ENCODE measurements around the gene ACER2. TPM values are rescaled to one million over a fixed set of nuclear protein-coding genes. Genes with fewer than 3 reads are reported as not detected.

ACER2 gene
- total RNA-seq, 1 donor from 2014 or later: 0.70 TPM

- no peak for TF ChIP-seq CTCF (IDR thresholded peaks at IDR 0.05)
- H3K27me3 Mint-ChIP-seq (ENCODE audit: unreplicated experiment): peaks cover 4% of the 10 kb centered on the region
- H3K36me3 Mint-ChIP-seq (ENCODE audit: unreplicated experiment): no peaks in the 10 kb centered on the region
- no peak overlapping the region for H3K4me3 Mint-ChIP-seq (ENCODE audit: unreplicated experiment)
- peaks cover 13% of the 10 kb centered on the region for H3K4me1 Mint-ChIP-seq (ENCODE audit: unreplicated experiment)
- H3K9me3 Mint-ChIP-seq (ENCODE audit: unreplicated experiment): peaks cover 13% of the 10 kb centered on the region
- no peak for DNase-seq (ENCODE audit: extremely low spot score, unreplicated experiment)
- no peak overlapping the region for H3K27ac Mint-ChIP-seq (ENCODE audit: unreplicated experiment)
Measured at GRCh38 chr9:19405771-19406170, 3.0 kb upstream of the ACER2 start.

- Mint-ChIP-seq H3K4me3 (ENCODE audit: unreplicated experiment) (peak overlapping the region; percentile 90), H3K27me3 (ENCODE audit: unreplicated experiment) (peaks cover 4% of the 10 kb centered on the region), H3K27ac (ENCODE audit: unreplicated experiment) (peak overlapping the region; percentile 50), H3K9me3 (ENCODE audit: unreplicated experiment) (peaks cover 9% of the 10 kb centered on the region), H3K36me3 (ENCODE audit: unreplicated experiment) (no peaks in the 10 kb centered on the region), H3K4me1 (ENCODE audit: unreplicated experiment) (peaks cover 13% of the 10 kb centered on the region)
- no peak for DNase-seq (ENCODE audit: extremely low spot score, unreplicated experiment)
- TF ChIP-seq CTCF (IDR thresholded peaks at IDR 0.05): no peak
Measured at GRCh38 chr9:19408316-19408692, 505 bp upstream of the ACER2 start.

GRCh38 chr9:19409401-19410194, 789 bp downstream of the ACER2 start:
- no peaks in the 10 kb centered on the region for H3K36me3 Mint-ChIP-seq (ENCODE audit: unreplicated experiment)
- peak overlapping the region; percentile 52 for H3K27ac Mint-ChIP-seq (ENCODE audit: unreplicated experiment)
- peak overlapping the region; percentile 90 for H3K4me3 Mint-ChIP-seq (ENCODE audit: unreplicated experiment)
- no peak for DNase-seq (ENCODE audit: extremely low spot score, unreplicated experiment)
- H3K9me3 Mint-ChIP-seq (ENCODE audit: unreplicated experiment): no peaks in the 10 kb centered on the region
- H3K27me3 Mint-ChIP-seq (ENCODE audit: unreplicated experiment): peaks cover 4% of the 10 kb centered on the region
- peaks cover 13% of the 10 kb centered on the region for H3K4me1 Mint-ChIP-seq (ENCODE audit: unreplicated experiment)
- no peak for TF ChIP-seq CTCF (IDR thresholded peaks at IDR 0.05)

- Mint-ChIP-seq H3K9me3 (ENCODE audit: unreplicated experiment) (no peaks in the 10 kb centered on the region), H3K27me3 (ENCODE audit: unreplicated experiment) (peaks cover 4% of the 10 kb centered on the region), H3K4me1 (ENCODE audit: unreplicated experiment) (peaks cover 13% of the 10 kb centered on the region), H3K27ac (ENCODE audit: unreplicated experiment) (no peak overlapping the region), H3K36me3 (ENCODE audit: unreplicated experiment) (no peaks in the 10 kb centered on the region), H3K4me3 (ENCODE audit: unreplicated experiment) (peak overlapping the region; percentile 90)
- no peak for DNase-seq (ENCODE audit: extremely low spot score, unreplicated experiment)
- TF ChIP-seq CTCF (IDR thresholded peaks at IDR 0.05): no peak
Measured at GRCh38 chr9:19410195-19410503, 1.3 kb downstream of the ACER2 start.

- H3K4me3 Mint-ChIP-seq (ENCODE audit: unreplicated experiment): no peak overlapping the region
Measured at GRCh38 chr9:19410594-19410993, 1.8 kb downstream of the ACER2 start.

More at GRCh38 chr9:19410594-19410993, 1.8 kb downstream of the ACER2 start:
- H3K27ac Mint-ChIP-seq (ENCODE audit: unreplicated experiment): no peak overlapping the region
- peaks cover 4% of the 10 kb centered on the region for H3K27me3 Mint-ChIP-seq (ENCODE audit: unreplicated experiment)
- H3K36me3 Mint-ChIP-seq (ENCODE audit: unreplicated experiment): no peaks in the 10 kb centered on the region
- TF ChIP-seq CTCF (IDR thresholded peaks at IDR 0.05): no peak
- H3K4me1 Mint-ChIP-seq (ENCODE audit: unreplicated experiment): peaks cover 13% of the 10 kb centered on the region
- no peak for DNase-seq (ENCODE audit: extremely low spot score, unreplicated experiment)
- H3K9me3 Mint-ChIP-seq (ENCODE audit: unreplicated experiment): no peaks in the 10 kb centered on the region

All from osteocyte (in vitro differentiated cells).